ENCODE results near the gene VRK1.

Gene VRK1

DNA sequence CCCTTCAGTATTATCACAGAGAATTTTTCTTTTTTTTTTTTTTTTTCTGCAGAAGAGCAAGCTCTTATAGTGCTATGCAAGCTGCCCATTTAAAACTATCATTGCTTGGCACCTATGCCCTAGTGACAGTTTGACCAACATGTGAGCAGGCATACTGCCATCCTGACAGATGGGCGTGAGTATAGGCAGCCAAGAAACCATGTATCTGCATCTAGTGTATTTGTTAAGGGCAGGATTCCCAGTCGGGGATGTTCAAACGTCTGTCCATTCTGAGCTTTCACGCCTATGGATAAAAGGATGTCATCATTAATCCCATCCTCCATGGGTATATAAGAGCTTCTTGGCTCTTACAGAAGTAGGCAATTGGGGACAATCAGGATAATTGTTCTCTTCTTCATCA, 8.8 kb downstream of the VRK1 start:
- H3K79me2 ChIP-seq, result peaks cover 16% of the 10 kb centered on the region
- H3K27ac ChIP-seq, result no peak overlapping the region
- H3K36me3 ChIP-seq (ENCODE audit: control insufficient read depth, insufficient read depth, low read length), result no peaks in the 10 kb centered on the region
- H3K9me3 ChIP-seq (ENCODE audit: control insufficient read depth, low read length), result no peaks in the 10 kb centered on the region
- no peak overlapping the region for H3K9ac ChIP-seq
- no peak overlapping the region for H3K4me2 ChIP-seq (ENCODE audit: low read length)
- H3K4me1 ChIP-seq, result no peaks in the 10 kb centered on the region
- H3K4me3 ChIP-seq (ENCODE audit: low read depth, low read length), result no peak overlapping the region
- no peaks in the 10 kb centered on the region for H3K27me3 ChIP-seq (ENCODE audit: control insufficient read depth, insufficient read depth, low read length)
- H2AFZ ChIP-seq, result no peak overlapping the region
- TF ChIP-seq, protein P1, sequence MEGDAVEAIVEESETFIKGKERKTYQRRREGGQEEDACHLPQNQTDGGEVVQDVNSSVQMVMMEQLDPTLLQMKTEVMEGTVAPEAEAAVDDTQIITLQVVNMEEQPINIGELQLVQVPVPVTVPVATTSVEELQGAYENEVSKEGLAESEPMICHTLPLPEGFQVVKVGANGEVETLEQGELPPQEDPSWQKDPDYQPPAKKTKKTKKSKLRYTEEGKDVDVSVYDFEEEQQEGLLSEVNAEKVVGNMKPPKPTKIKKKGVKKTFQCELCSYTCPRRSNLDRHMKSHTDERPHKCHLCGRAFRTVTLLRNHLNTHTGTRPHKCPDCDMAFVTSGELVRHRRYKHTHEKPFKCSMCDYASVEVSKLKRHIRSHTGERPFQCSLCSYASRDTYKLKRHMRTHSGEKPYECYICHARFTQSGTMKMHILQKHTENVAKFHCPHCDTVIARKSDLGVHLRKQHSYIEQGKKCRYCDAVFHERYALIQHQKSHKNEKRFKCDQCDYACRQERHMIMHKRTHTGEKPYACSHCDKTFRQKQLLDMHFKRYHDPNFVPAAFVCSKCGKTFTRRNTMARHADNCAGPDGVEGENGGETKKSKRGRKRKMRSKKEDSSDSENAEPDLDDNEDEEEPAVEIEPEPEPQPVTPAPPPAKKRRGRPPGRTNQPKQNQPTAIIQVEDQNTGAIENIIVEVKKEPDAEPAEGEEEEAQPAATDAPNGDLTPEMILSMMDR (IDR thresholded peaks at IDR 0.05), result no peak

DNA sequence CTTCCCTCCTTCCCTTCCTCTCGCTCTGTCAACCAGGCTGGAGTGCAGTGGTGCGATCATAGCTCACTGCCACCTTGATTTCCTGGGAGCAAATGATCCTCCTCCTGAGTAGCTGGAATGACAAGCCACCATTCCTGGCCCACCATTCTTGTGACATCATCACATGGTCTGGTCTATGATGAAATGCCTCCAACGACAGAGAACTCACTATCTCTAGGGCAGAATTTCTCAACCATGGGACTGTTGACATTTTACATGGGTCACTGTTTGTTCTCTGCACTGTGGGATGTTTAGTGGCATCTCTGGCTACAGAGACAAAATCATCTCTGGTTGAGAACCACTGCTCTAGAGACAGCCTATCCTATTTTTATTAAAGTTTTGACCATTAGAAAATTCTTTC, 9.7 kb downstream of the VRK1 start:
- Histone ChIP-seq H3K4me3 (ENCODE audit: low read depth, low read length) (no peak overlapping the region), H2AFZ (no peak overlapping the region), H3K27ac (no peak overlapping the region), H3K36me3 (ENCODE audit: control insufficient read depth, insufficient read depth, low read length) (no peaks in the 10 kb centered on the region), H3K79me2 (peaks cover 14% of the 10 kb centered on the region), H3K9me3 (ENCODE audit: control insufficient read depth, low read length) (no peaks in the 10 kb centered on the region), H3K4me1 (no peaks in the 10 kb centered on the region), H3K27me3 (ENCODE audit: control insufficient read depth, insufficient read depth, low read length) (no peaks in the 10 kb centered on the region), H3K4me2 (ENCODE audit: low read length) (no peak overlapping the region), H3K9ac (no peak overlapping the region)
- TF ChIP-seq, protein P1 (IDR thresholded peaks at IDR 0.05), result no peak

DNA sequence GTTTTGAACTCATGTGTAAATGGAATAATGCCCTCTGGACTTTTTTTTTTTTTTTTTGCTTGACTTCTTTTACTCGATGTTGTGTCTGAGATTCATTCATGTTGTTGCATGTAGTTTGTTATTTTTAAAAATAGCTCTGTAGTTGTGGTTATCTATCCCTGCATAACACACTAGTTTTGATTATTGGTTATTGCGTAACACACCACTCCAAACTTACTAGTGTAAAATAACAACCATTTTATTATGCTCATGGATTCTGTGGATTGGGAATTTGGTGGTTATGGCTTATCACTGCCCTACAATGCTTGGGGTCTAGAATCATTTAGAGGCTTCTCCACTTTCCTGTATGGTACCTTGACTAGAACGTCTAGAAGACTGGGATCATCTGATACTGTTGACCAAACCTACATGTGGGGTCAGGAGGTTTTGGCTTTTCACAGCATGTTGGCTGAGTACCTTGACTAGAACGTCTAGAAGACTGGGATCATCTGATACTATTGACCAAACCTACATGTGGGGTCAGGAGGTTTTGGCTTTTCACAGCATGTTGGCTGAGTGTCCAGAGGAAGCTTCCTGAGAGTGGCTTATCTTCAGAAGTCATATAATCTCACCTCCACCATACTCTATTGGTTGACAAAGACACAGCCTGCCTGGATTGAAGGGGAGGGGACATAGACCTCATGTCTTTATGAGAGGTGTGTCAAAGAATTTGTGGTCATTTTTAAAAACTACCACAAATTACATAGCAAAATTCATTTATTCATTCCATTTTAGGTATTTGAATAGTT, 11.6 kb downstream of the VRK1 start:
- Histone ChIP-seq H2AFZ (no peak overlapping the region), H3K36me3 (ENCODE audit: control insufficient read depth, insufficient read depth, low read length) (no peaks in the 10 kb centered on the region), H3K79me2 (peaks cover 9% of the 10 kb centered on the region), H3K27ac (no peak overlapping the region), H3K27me3 (ENCODE audit: control insufficient read depth, insufficient read depth, low read length) (no peaks in the 10 kb centered on the region), H3K9ac (no peak overlapping the region), H3K4me2 (ENCODE audit: low read length) (no peak overlapping the region), H3K4me3 (ENCODE audit: low read depth, low read length) (no peak overlapping the region), H3K9me3 (ENCODE audit: control insufficient read depth, low read length) (no peaks in the 10 kb centered on the region), H3K4me1 (no peaks in the 10 kb centered on the region)
- TF ChIP-seq, protein P1 (IDR thresholded peaks at IDR 0.05), result no peak

DNA sequence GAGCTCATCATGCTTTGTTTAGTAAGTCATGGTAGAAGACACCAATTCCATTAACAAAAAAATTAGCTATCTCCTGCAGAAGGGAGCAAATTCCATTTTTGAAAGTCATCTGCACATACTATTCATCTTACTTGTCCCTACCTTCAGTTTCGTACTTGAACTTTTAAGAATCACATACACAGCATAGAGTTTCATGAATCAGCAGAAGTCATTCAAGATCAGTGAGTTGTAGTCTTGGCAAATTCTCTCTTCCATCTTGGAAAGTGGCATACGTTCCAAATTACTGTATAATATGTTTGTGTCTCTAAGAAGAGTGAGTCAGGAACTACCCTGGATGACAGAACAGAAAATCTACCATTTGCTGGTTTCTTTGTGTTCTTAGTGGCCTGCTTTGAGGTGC, 14.1 kb downstream of the VRK1 start:
- no peak overlapping the region for H3K27ac ChIP-seq
- TF ChIP-seq, protein P1 (IDR thresholded peaks at IDR 0.05), result no peak

More for the DNA sequence above, 14.1 kb downstream of the VRK1 start:
- Histone ChIP-seq H3K9ac (no peak overlapping the region), H3K36me3 (ENCODE audit: control insufficient read depth, insufficient read depth, low read length) (no peaks in the 10 kb centered on the region), H3K4me2 (ENCODE audit: low read length) (no peak overlapping the region), H3K4me1 (no peaks in the 10 kb centered on the region), H3K79me2 (peaks cover 9% of the 10 kb centered on the region), H3K9me3 (ENCODE audit: control insufficient read depth, low read length) (no peaks in the 10 kb centered on the region), H3K4me3 (ENCODE audit: low read depth, low read length) (no peak overlapping the region), H2AFZ (no peak overlapping the region), H3K27me3 (ENCODE audit: control insufficient read depth, insufficient read depth, low read length) (no peaks in the 10 kb centered on the region)

Data from parathyroid adenoma (tissue), 2 donors.